Measurements from ENCODE around the gene CDH4.
"Not testable (repeated sequence)": the region's sequence is repeated elsewhere in the genome, so short reads cannot be mapped to it uniquely, and the experiment has no call there.

CDH4 gene

GRCh38 chr20:61424011-61424627, 172.1 kb downstream of the CDH4 start:
- DNase-seq: no peak

- no peak for DNase-seq
Observed at GRCh38 chr20:61424628-61425420, 172.8 kb downstream of the CDH4 start.

- DNase-seq: not testable (repeated sequence)
Observed at GRCh38 chr20:61425541-61425991, 173.5 kb downstream of the CDH4 start.

- DNase-seq: no peak
Observed at GRCh38 chr20:61426352-61426751, 174.3 kb downstream of the CDH4 start.

- DNase-seq: no peak
Observed at GRCh38 chr20:61429458-61430227, 177.6 kb downstream of the CDH4 start.

- no peak for DNase-seq
Observed at GRCh38 chr20:61430228-61430624, 178.2 kb downstream of the CDH4 start.

GRCh38 chr20:61433176-61433575, 181.1 kb downstream of the CDH4 start:
- DNase-seq: no peak

- DNase-seq: no peak
Observed at GRCh38 chr20:61433816-61434215, 181.8 kb downstream of the CDH4 start.

GRCh38 chr20:61434341-61434781, 182.3 kb downstream of the CDH4 start:
- DNase-seq: no peak

- DNase-seq: no peak
Observed at GRCh38 chr20:61435184-61435822, 183.2 kb downstream of the CDH4 start.

GRCh38 chr20:61435823-61436220, 183.8 kb downstream of the CDH4 start:
- DNase-seq: no peak

GRCh38 chr20:61436283-61436666, 184.2 kb downstream of the CDH4 start:
- DNase-seq: no peak

- DNase-seq: no peak
Observed at GRCh38 chr20:61436667-61437279, 184.7 kb downstream of the CDH4 start.

- no peak for DNase-seq
Observed at GRCh38 chr20:61437280-61438206, 185.5 kb downstream of the CDH4 start.

GRCh38 chr20:61438285-61438684, 186.2 kb downstream of the CDH4 start:
- no peak for DNase-seq

GRCh38 chr20:61439251-61439650, 187.2 kb downstream of the CDH4 start:
- DNase-seq: no peak

GRCh38 chr20:61440548-61441055, 188.5 kb downstream of the CDH4 start:
- DNase-seq: no peak

GRCh38 chr20:61441537-61441936, 189.5 kb downstream of the CDH4 start:
- no peak for DNase-seq

- DNase-seq: no peak
Observed at GRCh38 chr20:61442075-61442670, 190.1 kb downstream of the CDH4 start.

GRCh38 chr20:61442718-61443117, 190.7 kb downstream of the CDH4 start:
- DNase-seq: no peak

Data from T-helper 9 cell (primary cell).